Measurements from ENCODE around the gene REC8.

GRCh38 chr14:24150993-24151392, 20.9 kb upstream of the REC8 start:
- TF ChIP-seq CTCF (IDR thresholded peaks at IDR 0.05 in 2 of 3, conservative IDR thresholded peaks at IDR 0.05 in 1 of 3; ENCODE audit: borderline replicate concordance in 1 of 3, insufficient read depth in 1 of 3, low read depth in 2 of 3, low read length in 2 of 3) (no peak), CEBPB (IDR thresholded peaks at IDR 0.05; ENCODE audit: low read depth) (no peak), ZNF274 (IDR thresholded peaks at IDR 0.05; ENCODE audit: low read depth, low read length) (no peak), REST (IDR thresholded peaks at IDR 0.05; ENCODE audit: low read depth) (no peak), ELF1 (IDR thresholded peaks at IDR 0.05; ENCODE audit: borderline replicate concordance, low read depth) (no peak), YY1 (IDR thresholded peaks at IDR 0.05; ENCODE audit: extremely low read depth, insufficient replicate concordance, low read depth, low read length) (no peak), SP1 (IDR thresholded peaks at IDR 0.05; ENCODE audit: low read depth) (no peak), EZH2 (IDR thresholded peaks at IDR 0.05) (no peak), POLR2A (IDR thresholded peaks at IDR 0.05; ENCODE audit: borderline replicate concordance, extremely low read depth, insufficient read depth, insufficient read length) (no peak), ATF3 (IDR thresholded peaks at IDR 0.05) (no peak), MAX (IDR thresholded peaks at IDR 0.05) (no peak)

Data from HCT116 (cell line).